ENCODE measurements around the gene LLGL1. TPM values are rescaled to one million over a fixed set of nuclear protein-coding genes. Genes with fewer than 3 reads are reported as not detected.

LLGL1 gene
- total and polyA plus RNA-seq, 10 of the 15 experiments (the other 5 are each of a cell fraction or from before 2014, with no cell fraction given) = 0.02 to 9.2 (median 2.5) TPM

- TF ChIP-seq PRDM15 (CRISPR knock-in tag; IDR thresholded peaks at IDR 0.05) = no peak
Observed at GRCh38 chr17:18231164-18231563, 5.7 kb downstream of the LLGL1 start (continued).

- intact Hi-C loops (cut with micrococcal nuclease; ENCODE audit: unreplicated experiment) (no loop called here), in situ Hi-C loops (cut with MboI) (no loop called here)
- no peak overlapping the region for H3K4me3 ChIP-seq
- ChIA-PET RAD21 (ENCODE audit: unreplicated experiment) (interaction anchor here (1.0 kb wide), 1 partner anchor 15 kb away, joined by 3 read pairs; no protein-coding TSS in a partner anchor), POLR2A (no interaction called here), CTCF (no interaction called here), SMC1A (ENCODE audit: uncharacterized antibody, unreplicated experiment) (no interaction called here)
- H2AFZ ChIP-seq (ENCODE audit: control insufficient read depth, low read depth, low read length) = no peak overlapping the region
- H3K27me3 ChIP-seq (replicated peaks in 1 of 2; ENCODE audit: control insufficient read depth in 2 of 2, insufficient read depth in 2 of 2, low read length in 1 of 2) = no peaks in the 10 kb centered on the region
- no peaks in the 10 kb centered on the region for H3K36me3 ChIP-seq (ENCODE audit: control insufficient read depth in 2 of 2, insufficient read depth in 2 of 2, low read length in 1 of 2)
- ATAC-seq (no peak), FAIRE-seq (no peak), DNase-seq (ENCODE audit: low read depth, low spot score) (no peak)
- no peaks in the 10 kb centered on the region for H4K20me1 ChIP-seq (ENCODE audit: control insufficient read depth, insufficient read depth)
- no peaks in the 10 kb centered on the region for H3K79me2 ChIP-seq (ENCODE audit: control insufficient read depth, insufficient read depth, low read length)
- TF ChIP-seq ZBTB4 (CRISPR knock-in tag; IDR thresholded peaks at IDR 0.05) = no peak
- TF ChIP-seq CHD2 (IDR thresholded peaks at IDR 0.05; ENCODE audit: borderline replicate concordance, low read depth, low read length) = no peak
- TF ChIP-seq JUNB (IDR thresholded peaks at IDR 0.05) = no peak
- no peak overlapping the region for H3K27ac ChIP-seq (ENCODE audit: control insufficient read depth, insufficient read depth)
- H3K4me1 ChIP-seq (ENCODE audit: control insufficient read depth, insufficient read depth, low read length) = no peaks in the 10 kb centered on the region
- H3K4me2 ChIP-seq (ENCODE audit: control insufficient read depth, insufficient read depth) = no peak overlapping the region
- no TSS peak for BruUV-seq (replicated peaks)
- no peaks in the 10 kb centered on the region for H3K9me3 ChIP-seq (replicated peaks; ENCODE audit: control insufficient read depth, insufficient read depth, low read length)
- H3K9ac ChIP-seq (ENCODE audit: control insufficient read depth, insufficient read depth, low read length) = no peak overlapping the region
- 47% methylated on average over 22 of the region's 22 CpGs for whole genome bisulfite sequencing (ENCODE audit: insufficient coverage, insufficient replicate concordance, low lambda C conversion rate, missing lambda C conversion rate)
Observed at GRCh38 chr17:18233803-18234518, 8.5 kb downstream of the LLGL1 start.

Measured in GM12878 (cell line).